SU-DHL-6 (cell line): Measurements from ENCODE around the gene ZNFX1.
"Not testable (repeated sequence)": the region's sequence is repeated elsewhere in the genome, so short reads cannot be mapped to it uniquely, and the experiment has no call there.

Source experiments
- H2AFZ ChIP-seq: fragments of 200-600 bp; sonication (generic); 2 replicates; pipeline ENCODE4 v1.6.1; 2014; ENCODE audit warnings: low read depth, mild to moderate bottlenecking, moderate library complexity, mixed read lengths, antibody characterized with exemption, low read length; ENCODE audit not compliant: severe bottlenecking
- H3F3A ChIP-seq: fragments of 200-600 bp; shearing (Covaris generic); 2 replicates; pipeline ENCODE4 v1.6.0; 2016; ENCODE audit warnings: antibody characterized with exemption, mild to moderate bottlenecking; ENCODE audit not compliant: insufficient read depth
- H3K27ac ChIP-seq: fragments of 200-600 bp; sonication (generic); 2 replicates; pipeline ENCODE4 v1.5.1; 2016; ENCODE audit warnings: low read depth, mild to moderate bottlenecking, low read length, moderate library complexity, mixed read lengths
- H3K27me3 ChIP-seq: fragments of 200-600 bp; sonication (generic), shearing (Covaris generic); 2 replicates; pipeline ENCODE4 v1.6.0; 2014; ENCODE audit warnings: mild to moderate bottlenecking, low read length
- H3K36me3 ChIP-seq: fragments of 200-600 bp; sonication (generic); 2 replicates; pipeline ENCODE4 v1.6.1; 2014; ENCODE audit warnings: mild to moderate bottlenecking, low read length, mixed read lengths
- H3K4me2 ChIP-seq: fragments of 300-600, 200-600 bp; shearing (Covaris generic), sonication (generic); 2 replicates; pipeline ENCODE4 v1.6.0; 2014; ENCODE audit warnings: low read length, low read depth, mild to moderate bottlenecking; ENCODE audit not compliant: poor library complexity, severe bottlenecking
- H3K4me3 ChIP-seq: fragments of 200-600 bp; sonication (generic); 2 replicates; pipeline ENCODE4 v1.5.1; 2014; ENCODE audit warnings: antibody characterized with exemption, low read length, mild to moderate bottlenecking, mixed read lengths; ENCODE audit not compliant: insufficient read depth, poor library complexity, severe bottlenecking
- H3K79me2 ChIP-seq: fragments of 200-600 bp; sonication (generic); 2 replicates; pipeline ENCODE4 v1.6.1; 2014; ENCODE audit warnings: mild to moderate bottlenecking, low read length, moderate library complexity; ENCODE audit not compliant: insufficient read depth
- H3K9ac ChIP-seq: fragments of 200-600 bp; sonication (generic); 2 replicates; pipeline ENCODE4 v1.7.0; 2014; ENCODE audit warnings: mild to moderate bottlenecking, low read length
- H3K9me2 ChIP-seq: fragments of 200-600 bp; sonication (generic); replicated peaks from 2 replicates; pipeline ENCODE4 v1.6.1; 2014; ENCODE audit warnings: low read length; ENCODE audit not compliant: insufficient read depth
- H3K9me3 ChIP-seq: fragments of 200-600 bp; sonication (generic); 2 replicates; pipeline ENCODE4 v1.6.1; 2014; ENCODE audit warnings: low read length, mixed read lengths; ENCODE audit not compliant: insufficient read depth
- H4K20me1 ChIP-seq: fragments of 200-600 bp; sonication (generic); 2 replicates; pipeline ENCODE4 v1.6.1; 2014; ENCODE audit warnings: low read depth, mild to moderate bottlenecking, antibody characterized with exemption, low read length, moderate library complexity, mixed read lengths
- CTCF ChIP-seq: fragments of 200-600 bp; sonication (generic); IDR thresholded peaks from one replicate; pipeline ENCODE4 v1.5.1; 2017; ENCODE audit warnings: antibody characterized with exemption, mild to moderate bottlenecking, low read length, moderate library complexity; ENCODE audit not compliant: insufficient read depth, poor library complexity, severe bottlenecking
- EZH2phosphoT487 ChIP-seq: fragments of 200-600 bp; sonication (generic), shearing (Covaris generic); conservative IDR thresholded peaks from 2 replicates; pipeline ENCODE4 v1.6.1; 2018; ENCODE audit warnings: mild to moderate bottlenecking, antibody characterized with exemption, low read length, moderate library complexity, mixed read lengths

ZNFX1 gene

GRCh38 chr20:49318430-49319207 lies 40.8 kb upstream of the ZNFX1 start:
- Histone ChIP-seq H3K36me3 (no peaks in the 10 kb centered on the region), H3K4me2 (no peak overlapping the region), H2AFZ (no peak overlapping the region), H3K79me2 (no peaks in the 10 kb centered on the region), H3K9ac (no peak overlapping the region), H3K9me2 (no peaks in the 10 kb centered on the region), H3F3A (no peaks in the 10 kb centered on the region), H3K27ac (no peak overlapping the region), H3K4me3 (no peak overlapping the region), H4K20me1 (no peaks in the 10 kb centered on the region), H3K9me3 (no peaks in the 10 kb centered on the region), H3K27me3 (no peaks in the 10 kb centered on the region)
- TF ChIP-seq CTCF (no peak), EZH2phosphoT487 (no peak)

- Histone ChIP-seq H4K20me1 (no peaks in the 10 kb centered on the region), H3K9ac (no peak overlapping the region), H3K79me2 (no peaks in the 10 kb centered on the region), H3K9me3 (no peaks in the 10 kb centered on the region), H3K27me3 (no peaks in the 10 kb centered on the region), H3K4me2 (no peak overlapping the region), H3K27ac (no peak overlapping the region), H3F3A (no peaks in the 10 kb centered on the region), H3K4me3 (no peak overlapping the region), H3K9me2 (no peaks in the 10 kb centered on the region), H3K36me3 (no peaks in the 10 kb centered on the region), H2AFZ (no peak overlapping the region)
- TF ChIP-seq EZH2phosphoT487 (no peak), CTCF (no peak)
These were observed 40.2 kb upstream of the ZNFX1 start for GRCh38 chr20:49318091-49318429.

GRCh38 chr20:49316704-49317103 lies 38.8 kb upstream of the ZNFX1 start:
- Histone ChIP-seq H4K20me1 (no peaks in the 10 kb centered on the region), H3K36me3 (no peaks in the 10 kb centered on the region), H3F3A (no peaks in the 10 kb centered on the region), H3K79me2 (no peaks in the 10 kb centered on the region), H3K4me3 (no peak overlapping the region), H3K9me2 (no peaks in the 10 kb centered on the region), H3K9ac (no peak overlapping the region), H3K27ac (no peak overlapping the region), H2AFZ (no peak overlapping the region), H3K27me3 (no peaks in the 10 kb centered on the region), H3K9me3 (no peaks in the 10 kb centered on the region), H3K4me2 (no peak overlapping the region)
- TF ChIP-seq EZH2phosphoT487 (no peak), CTCF (no peak)

- Histone ChIP-seq H3K9ac (no peak overlapping the region), H3K27me3 (no peaks in the 10 kb centered on the region), H4K20me1 (no peaks in the 10 kb centered on the region), H3K36me3 (no peaks in the 10 kb centered on the region), H2AFZ (no peak overlapping the region), H3K9me2 (no peaks in the 10 kb centered on the region), H3K79me2 (no peaks in the 10 kb centered on the region), H3K9me3 (no peaks in the 10 kb centered on the region), H3K27ac (no peak overlapping the region), H3K4me3 (no peak overlapping the region), H3K4me2 (no peak overlapping the region), H3F3A (no peaks in the 10 kb centered on the region)
- TF ChIP-seq EZH2phosphoT487: no peak
- TF ChIP-seq CTCF: no peak
These were observed 37.7 kb upstream of the ZNFX1 start for GRCh38 chr20:49315580-49315979.

GRCh38 chr20:49314052-49314451 lies 36.2 kb upstream of the ZNFX1 start:
- not testable (repeated sequence) for H3K36me3 ChIP-seq, H3K27me3 ChIP-seq, H3K9me3 ChIP-seq, H3F3A ChIP-seq, H3K4me3 ChIP-seq, H2AFZ ChIP-seq, H3K9me2 ChIP-seq, H4K20me1 ChIP-seq, H3K9ac ChIP-seq, H3K79me2 ChIP-seq, H3K27ac ChIP-seq, H3K4me2 ChIP-seq
